Colonic mucosa (tissue), 4 donors: ENCODE results near the gene MRGPRG. TPM values are rescaled to one million over a fixed set of nuclear protein-coding genes. Genes with fewer than 3 reads are reported as not detected.

Source experiments
- DNase-seq: peaks from one replicate; pipeline ENCODE4 v3.0.0-alpha.2; 2020
- H3K27ac ChIP-seq: fragments of 200-600 bp; one replicate; pipeline ENCODE4 v1.8.0; 2021
- H3K27me3 ChIP-seq: fragments of 200-600 bp; one replicate; pipeline ENCODE4 v1.8.0; 2021
- H3K36me3 ChIP-seq: fragments of 200-600 bp; one replicate; pipeline ENCODE4 v1.8.0; 2021
- H3K4me1 ChIP-seq: fragments of 200-600 bp; one replicate; pipeline ENCODE4 v1.8.0; 2021; ENCODE audit warnings: mild to moderate bottlenecking
- H3K4me3 ChIP-seq: fragments of 200-600 bp; one replicate; pipeline ENCODE4 v1.8.0; 2021
- H3K9ac ChIP-seq, 2 donors: one replicate each; pipeline ENCODE4 v1.7.0; 2013; ENCODE audit warnings: control low read depth in 2 of 2, low read depth in 2 of 2, low read length in 2 of 2
- H3K9me3 ChIP-seq: fragments of 200-600 bp; one replicate; pipeline ENCODE4 v1.8.0; 2021
- intact Hi-C: fragments of 100-400 bp; cut with DNase I; formaldehyde crosslinking; loops from one replicate; pipeline ENCODE4 v1.14.1; 2022
- total RNA-seq, 2 donors: library from RNA; stranded (reverse); fragmentation: NEBNext Ultra II Directional in 1 of 2; extraction: Animal tissue kit (Norgen Biotek cat#: 25700) in 1 of 2; gene quantifications; one replicate each; pipeline ENCODE4 v1.2.1, GENCODE V29; 2021
- TF ChIP-seq, protein P1 (sequence below): fragments of 200-600 bp; IDR thresholded peaks from one replicate; pipeline ENCODE4 v1.8.0; 2022; ENCODE audit warnings: antibody characterized with exemption, mild to moderate bottlenecking
- donor health status: healthy.
- donor health status: DM: no; HTN: no; CAD: no.
- donor health status: DM: no; HTN: no; CAD: no.

Gene MRGPRG
- total RNA-seq, 2 donors from 2014 or later, result not detected

GRCh38 chr11:3222941-3223915 lies 4.6 kb upstream of the MRGPRG start:
- Histone ChIP-seq H3K27me3 (peaks cover 3% of the 10 kb centered on the region), H3K9me3 (no peaks in the 10 kb centered on the region), H3K9ac (no peak overlapping the region), H3K36me3 (no peaks in the 10 kb centered on the region), H3K27ac (no peak overlapping the region), H3K4me1 (no peaks in the 10 kb centered on the region), H3K4me3 (no peak overlapping the region)
- TF ChIP-seq, protein P1, sequence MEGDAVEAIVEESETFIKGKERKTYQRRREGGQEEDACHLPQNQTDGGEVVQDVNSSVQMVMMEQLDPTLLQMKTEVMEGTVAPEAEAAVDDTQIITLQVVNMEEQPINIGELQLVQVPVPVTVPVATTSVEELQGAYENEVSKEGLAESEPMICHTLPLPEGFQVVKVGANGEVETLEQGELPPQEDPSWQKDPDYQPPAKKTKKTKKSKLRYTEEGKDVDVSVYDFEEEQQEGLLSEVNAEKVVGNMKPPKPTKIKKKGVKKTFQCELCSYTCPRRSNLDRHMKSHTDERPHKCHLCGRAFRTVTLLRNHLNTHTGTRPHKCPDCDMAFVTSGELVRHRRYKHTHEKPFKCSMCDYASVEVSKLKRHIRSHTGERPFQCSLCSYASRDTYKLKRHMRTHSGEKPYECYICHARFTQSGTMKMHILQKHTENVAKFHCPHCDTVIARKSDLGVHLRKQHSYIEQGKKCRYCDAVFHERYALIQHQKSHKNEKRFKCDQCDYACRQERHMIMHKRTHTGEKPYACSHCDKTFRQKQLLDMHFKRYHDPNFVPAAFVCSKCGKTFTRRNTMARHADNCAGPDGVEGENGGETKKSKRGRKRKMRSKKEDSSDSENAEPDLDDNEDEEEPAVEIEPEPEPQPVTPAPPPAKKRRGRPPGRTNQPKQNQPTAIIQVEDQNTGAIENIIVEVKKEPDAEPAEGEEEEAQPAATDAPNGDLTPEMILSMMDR, result no peak
- DNase-seq, result no peak
- intact Hi-C loops, result no loop called here

DNA sequence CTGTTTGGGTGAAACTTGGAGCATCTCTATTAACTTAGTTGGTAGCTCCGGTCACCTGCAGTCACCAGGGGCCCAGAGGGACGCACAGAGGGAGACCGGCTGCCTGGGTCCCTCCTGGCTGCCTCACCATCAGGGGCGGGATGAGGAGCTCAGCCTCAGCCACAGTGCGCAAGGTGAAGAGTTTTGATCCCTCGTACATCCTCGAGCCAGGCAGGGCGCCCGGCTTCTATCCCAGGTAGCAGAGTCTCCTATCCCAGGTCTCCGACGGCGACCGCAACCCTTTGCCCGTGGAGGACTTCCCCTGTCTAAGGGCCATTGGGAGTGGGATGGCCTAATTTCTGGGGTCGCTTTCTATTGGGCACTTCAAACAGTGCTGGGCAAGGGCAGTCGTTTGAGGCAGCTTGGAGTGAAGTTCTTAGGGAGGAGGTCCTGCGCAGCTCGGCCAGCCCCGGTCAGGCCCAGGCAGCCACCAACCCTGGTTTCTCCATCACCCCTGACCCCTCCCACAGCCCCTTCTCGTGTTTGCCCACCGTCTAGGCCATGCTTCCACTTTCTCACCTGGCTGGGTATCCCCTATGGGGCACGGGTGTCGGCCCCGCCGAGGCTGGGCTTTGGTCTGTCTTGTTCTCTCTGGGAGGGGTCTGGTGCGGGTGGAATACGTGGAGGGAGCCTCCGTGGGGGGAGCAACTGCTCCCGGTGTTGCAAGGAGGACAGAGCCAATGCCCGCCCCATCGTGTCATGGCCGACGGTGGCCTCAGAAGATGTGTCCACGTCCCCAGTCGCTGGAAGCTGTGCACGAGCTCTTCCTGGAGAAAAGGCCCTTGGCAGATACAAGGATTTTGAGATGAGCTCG lies 3.6 kb upstream of the MRGPRG start:
- Histone ChIP-seq H3K4me1 (no peaks in the 10 kb centered on the region), H3K9ac (no peak overlapping the region), H3K36me3 (no peaks in the 10 kb centered on the region), H3K4me3 (no peak overlapping the region), H3K9me3 (no peaks in the 10 kb centered on the region), H3K27me3 (peaks cover 3% of the 10 kb centered on the region), H3K27ac (no peak overlapping the region)
- no peak for DNase-seq
- intact Hi-C loops, result no loop called here
- TF ChIP-seq, protein P1, result no peak

DNA sequence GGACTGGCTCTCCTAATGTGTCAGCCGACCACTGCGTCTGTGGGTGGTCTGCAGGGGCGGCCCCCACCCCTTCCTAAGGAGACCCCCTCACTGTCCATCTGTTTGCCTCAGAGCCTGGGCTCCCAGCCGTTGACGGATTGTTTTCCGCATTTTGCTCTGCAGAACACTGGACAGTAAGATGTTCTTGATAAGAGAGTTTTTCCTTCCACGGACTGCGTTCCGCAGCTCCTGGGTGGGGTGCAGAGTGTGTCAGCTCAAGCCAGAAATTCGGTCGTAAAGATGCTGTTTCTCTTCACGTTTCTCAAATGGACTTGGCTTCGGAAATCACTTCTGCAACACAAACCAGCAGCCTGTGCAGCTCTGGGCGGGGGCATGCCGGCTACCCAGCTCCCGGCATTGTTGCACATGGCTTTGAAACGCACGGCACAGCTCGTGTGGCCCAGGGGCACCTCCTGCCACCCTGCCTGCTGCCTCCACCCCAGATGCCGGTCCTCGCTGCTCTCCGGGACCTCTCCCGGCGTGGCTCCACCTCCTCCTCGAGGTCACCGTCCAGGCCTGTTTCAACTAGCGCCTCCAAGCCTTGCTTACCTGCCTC lies 2.9 kb upstream of the MRGPRG start:
- DNase-seq, result peak; percentile 15
- intact Hi-C loops, result no loop called here

DNA sequence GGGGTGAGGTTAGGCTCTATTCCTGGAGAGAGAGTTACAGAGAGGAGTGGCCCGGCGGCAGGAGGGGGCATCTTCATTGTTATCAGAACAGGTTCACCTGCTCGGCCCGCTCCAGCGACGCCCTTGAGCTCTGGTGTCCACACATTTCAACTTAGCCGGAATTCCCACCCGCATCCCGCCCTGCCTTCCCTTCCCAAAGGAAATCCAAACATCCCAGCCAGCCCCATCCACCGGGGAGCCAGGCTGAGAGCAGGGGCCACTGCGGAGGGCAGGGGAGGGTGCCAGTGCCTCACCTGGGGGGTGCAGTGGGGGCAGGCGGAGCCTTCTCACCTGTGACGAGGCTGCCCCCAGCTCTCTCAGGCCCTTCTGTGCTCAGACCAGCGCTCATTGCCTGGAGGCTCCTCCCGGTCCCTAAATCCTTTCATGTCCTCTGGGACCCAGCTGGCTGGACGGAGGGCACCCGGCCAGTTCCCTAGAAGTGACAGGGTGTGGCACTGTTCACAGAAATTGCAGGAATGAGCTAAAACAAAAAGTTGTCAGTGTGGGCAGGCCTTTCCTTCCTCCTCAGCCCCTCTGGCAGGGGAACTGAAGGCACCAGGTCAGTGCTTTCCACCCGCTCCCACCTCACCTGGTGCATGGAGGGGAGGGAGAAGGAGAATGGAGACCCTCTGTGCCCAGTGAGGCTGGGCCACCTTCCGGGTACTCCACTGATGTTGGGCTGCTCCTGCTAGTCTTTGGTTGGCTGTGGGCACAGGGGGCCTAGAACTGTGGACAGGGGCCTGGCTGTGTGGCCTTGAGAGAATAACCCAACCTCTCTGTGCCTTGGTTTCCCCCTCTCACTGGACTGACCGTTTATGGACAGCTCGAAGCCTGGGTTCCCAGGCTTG lies 2.2 kb upstream of the MRGPRG start:
- TF ChIP-seq, protein P1, result no peak
- Histone ChIP-seq H3K36me3 (no peaks in the 10 kb centered on the region), H3K4me1 (no peaks in the 10 kb centered on the region), H3K4me3 (no peak overlapping the region), H3K9ac (no peak overlapping the region), H3K9me3 (no peaks in the 10 kb centered on the region), H3K27ac (no peak overlapping the region), H3K27me3 (peaks cover 9% of the 10 kb centered on the region)
- peak; percentile 15 for DNase-seq
- intact Hi-C loops, result no loop called here

More for the DNA sequence above, 2.9 kb upstream of the MRGPRG start:
- H3K27ac ChIP-seq, result no peak overlapping the region
- no peak overlapping the region for H3K4me3 ChIP-seq
- H3K36me3 ChIP-seq, result no peaks in the 10 kb centered on the region
- no peaks in the 10 kb centered on the region for H3K4me1 ChIP-seq
- peaks cover 4% of the 10 kb centered on the region for H3K27me3 ChIP-seq
- H3K9ac ChIP-seq, result no peak overlapping the region
- H3K9me3 ChIP-seq, result no peaks in the 10 kb centered on the region
- TF ChIP-seq, protein P1, result no peak
